GM18507 (cell line): ENCODE measurements around the gene DISC1.

Experiments used
- DNase-seq: peaks from one replicate; pipeline ENCODE4 v3.0.0; 2011; ENCODE audit warnings: low read depth; ENCODE audit not compliant: insufficient read length; ENCODE audit errors: extremely low spot score
- FAIRE-seq: peaks from 2 replicates; lab custom pipeline; 2011; peaks lifted over from hg19 to GRCh38; lab: Jason Lieb, UNC

The DISC1 gene

GRCh38 chr1:231983588-231984193 is 357.1 kb downstream of the DISC1 start:
- no peak for DNase-seq
- no peak for FAIRE-seq

- no peak for FAIRE-seq
- DNase-seq = no peak
Measured at GRCh38 chr1:231985296-231986023, 358.9 kb downstream of the DISC1 start.

GRCh38 chr1:231986631-231987336 is 360.2 kb downstream of the DISC1 start:
- DNase-seq = no peak
- FAIRE-seq = no peak

- FAIRE-seq = no peak
Measured at GRCh38 chr1:231990388-231990787, 363.8 kb downstream of the DISC1 start.

GRCh38 chr1:231991231-231991630 is 364.6 kb downstream of the DISC1 start:
- DNase-seq (no peak), FAIRE-seq (no peak)

More at GRCh38 chr1:231990388-231990787, 363.8 kb downstream of the DISC1 start:
- no peak for DNase-seq

GRCh38 chr1:231993968-231994455 is 367.4 kb downstream of the DISC1 start:
- FAIRE-seq = no peak

GRCh38 chr1:231998791-231999190 is 372.2 kb downstream of the DISC1 start:
- DNase-seq (no peak), FAIRE-seq (no peak)

More at GRCh38 chr1:231993968-231994455, 367.4 kb downstream of the DISC1 start:
- DNase-seq = no peak

GRCh38 chr1:232005300-232005699 is 378.7 kb downstream of the DISC1 start:
- FAIRE-seq (no peak), DNase-seq (no peak)

- DNase-seq (no peak), FAIRE-seq (no peak)
Measured at GRCh38 chr1:232009741-232010140, 383.2 kb downstream of the DISC1 start.

- FAIRE-seq (no peak), DNase-seq (no peak)
Measured at GRCh38 chr1:232011961-232012360, 385.4 kb downstream of the DISC1 start.

- no peak for FAIRE-seq
- DNase-seq = no peak
Measured at GRCh38 chr1:232012773-232013386, 386.3 kb downstream of the DISC1 start.

GRCh38 chr1:232014941-232015340 is 388.4 kb downstream of the DISC1 start:
- DNase-seq (no peak), FAIRE-seq (no peak)

- no peak for DNase-seq
- FAIRE-seq = no peak
Measured at GRCh38 chr1:232016616-232017015, 390.0 kb downstream of the DISC1 start.

- FAIRE-seq (no peak), DNase-seq (no peak)
Measured at GRCh38 chr1:232017057-232017456, 390.5 kb downstream of the DISC1 start.

GRCh38 chr1:232017759-232018158 is 391.2 kb downstream of the DISC1 start:
- FAIRE-seq (no peak), DNase-seq (no peak)

- DNase-seq (no peak), FAIRE-seq (no peak)
Measured at GRCh38 chr1:232018231-232019025, 391.8 kb downstream of the DISC1 start.

- FAIRE-seq = no peak
Measured at GRCh38 chr1:232019026-232019340, 392.4 kb downstream of the DISC1 start.

GRCh38 chr1:232020352-232020751 is 393.8 kb downstream of the DISC1 start:
- no peak for FAIRE-seq
- no peak for DNase-seq

More at GRCh38 chr1:232019026-232019340, 392.4 kb downstream of the DISC1 start:
- DNase-seq = no peak

GRCh38 chr1:232029315-232029714 is 402.7 kb downstream of the DISC1 start:
- no peak for FAIRE-seq

More at GRCh38 chr1:232029315-232029714, 402.7 kb downstream of the DISC1 start:
- DNase-seq = no peak
